ENCODE results near the gene FAM53A.
A peak's percentile ranks its signal among the peaks of the same experiment; 100 is the strongest.
"Not testable (repeated sequence)": the region's sequence is repeated elsewhere in the genome, so short reads cannot be mapped to it uniquely, and the experiment has no call there.

Gene FAM53A

DNA sequence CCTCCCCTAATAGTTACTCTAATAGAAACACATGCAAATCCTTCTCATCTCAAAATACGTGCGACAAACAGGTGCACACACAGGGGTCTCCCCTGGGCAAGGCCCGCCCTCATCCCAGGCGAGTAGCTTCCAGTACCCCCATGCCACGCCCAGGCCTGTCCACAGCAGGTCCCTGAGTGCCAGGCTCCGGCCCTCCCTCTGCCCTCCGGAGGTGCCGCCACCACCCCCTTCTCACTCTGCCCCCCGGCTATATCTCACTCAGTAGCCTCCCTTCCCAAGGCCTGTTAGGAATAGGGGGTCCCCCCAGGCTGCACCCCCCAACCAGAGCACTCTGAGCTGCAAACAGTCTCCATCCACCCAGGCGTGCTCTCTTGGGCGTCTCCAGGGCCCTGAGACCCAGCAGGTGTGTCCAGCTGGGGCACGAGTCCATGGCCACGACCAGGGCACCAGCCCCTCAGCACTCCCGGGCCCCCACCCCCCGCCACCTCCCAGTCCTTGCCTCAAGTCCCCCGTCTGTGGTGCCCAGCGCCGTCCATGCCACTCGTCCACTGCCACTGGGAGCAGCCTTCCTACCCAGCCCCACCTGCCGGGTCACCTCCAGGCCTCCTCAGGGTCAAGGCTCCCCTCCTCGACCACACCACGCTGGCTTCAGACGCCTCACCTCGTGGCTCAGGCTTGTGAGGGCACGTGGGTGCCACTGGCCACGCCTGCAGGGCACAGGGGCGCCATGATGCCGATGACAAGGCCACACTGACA is 41.7 kb downstream of the FAM53A start:
- FAIRE-seq (no peak), DNase-seq (ENCODE audit: insufficient read length, low spot score) (no peak)

DNA sequence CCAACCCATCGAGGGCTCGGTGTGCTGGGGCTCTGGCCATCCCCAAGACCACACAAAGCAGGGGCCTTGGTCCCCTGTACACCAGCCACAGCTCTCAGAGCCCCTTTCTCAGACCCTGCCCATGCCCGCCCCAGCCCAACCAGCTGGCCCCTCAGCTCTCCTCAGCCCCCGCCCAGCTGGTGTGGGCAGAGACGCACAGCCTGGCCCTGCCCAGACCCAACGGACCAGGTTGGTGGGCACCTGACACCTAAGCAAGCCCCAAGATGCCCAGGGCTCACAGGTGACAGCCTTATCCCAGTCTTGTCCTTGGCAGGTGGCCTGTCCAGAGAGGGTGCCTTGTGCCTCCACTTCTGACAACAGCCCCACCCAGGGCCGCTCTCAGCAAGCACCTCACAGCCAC is 42.4 kb downstream of the FAM53A start:
- no peak for DNase-seq (ENCODE audit: insufficient read length, low spot score)
- no peak for FAIRE-seq

DNA sequence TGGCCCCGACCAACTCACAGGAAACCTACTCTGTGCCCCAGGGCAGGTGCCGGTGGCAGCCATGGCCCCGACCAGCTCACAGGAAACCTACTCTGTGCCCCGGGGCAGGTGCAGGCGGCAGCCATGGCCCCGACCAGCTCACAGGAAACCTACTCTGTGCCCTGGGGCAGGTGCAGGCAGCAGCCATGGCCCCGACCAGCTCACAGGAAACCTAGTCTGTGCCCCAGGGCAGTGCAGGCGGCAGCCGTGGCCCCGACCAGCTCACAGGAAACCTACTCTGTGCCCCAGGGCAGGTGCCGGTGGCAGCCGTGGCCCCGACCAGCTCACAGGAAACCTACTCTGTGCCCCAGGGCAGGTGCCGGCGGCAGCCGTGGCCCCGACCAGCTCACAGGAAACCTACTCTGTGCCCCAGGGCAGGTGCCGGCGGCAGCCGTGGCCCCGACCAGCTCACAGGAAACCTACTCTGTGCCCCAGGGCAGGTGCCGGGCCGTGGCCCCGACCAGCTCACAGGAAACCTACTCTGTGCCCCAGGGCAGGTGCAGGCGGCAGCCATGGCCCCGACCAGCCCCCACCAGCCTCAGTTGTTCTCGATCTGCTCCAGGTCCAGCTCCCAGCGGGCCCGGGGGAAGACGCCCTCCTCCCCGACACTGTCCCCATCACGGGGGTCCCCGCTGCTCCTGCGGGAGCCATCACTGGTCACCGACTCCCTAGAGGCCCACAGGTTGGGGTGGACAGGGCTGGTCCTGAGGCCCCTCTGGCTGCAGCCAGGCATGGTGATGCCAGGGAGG is 43.2 kb downstream of the FAM53A start:
- DNase-seq (ENCODE audit: insufficient read length, low spot score); FAIRE-seq: not testable (repeated sequence)

DNA sequence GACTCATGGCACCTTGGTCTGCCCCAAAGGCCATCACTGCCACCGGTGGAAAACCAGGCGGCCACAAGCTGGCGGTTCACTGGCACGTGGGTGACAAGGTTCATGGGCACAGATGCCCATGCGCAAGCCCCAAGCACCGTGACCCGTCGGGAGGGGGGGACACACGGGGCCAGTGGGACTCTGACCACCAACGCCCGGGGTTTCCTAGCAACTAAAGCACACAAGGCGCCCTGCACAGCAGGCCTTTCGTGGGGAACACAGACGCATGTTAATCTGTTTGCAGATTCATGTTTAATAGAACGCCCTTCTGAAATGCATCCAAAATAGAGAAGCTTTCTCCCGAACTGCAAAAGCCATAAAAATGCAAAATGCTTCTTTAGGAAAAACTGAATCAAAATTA is 43.9 kb downstream of the FAM53A start:
- FAIRE-seq: no peak
- no peak for DNase-seq (ENCODE audit: insufficient read length, low spot score)

DNA sequence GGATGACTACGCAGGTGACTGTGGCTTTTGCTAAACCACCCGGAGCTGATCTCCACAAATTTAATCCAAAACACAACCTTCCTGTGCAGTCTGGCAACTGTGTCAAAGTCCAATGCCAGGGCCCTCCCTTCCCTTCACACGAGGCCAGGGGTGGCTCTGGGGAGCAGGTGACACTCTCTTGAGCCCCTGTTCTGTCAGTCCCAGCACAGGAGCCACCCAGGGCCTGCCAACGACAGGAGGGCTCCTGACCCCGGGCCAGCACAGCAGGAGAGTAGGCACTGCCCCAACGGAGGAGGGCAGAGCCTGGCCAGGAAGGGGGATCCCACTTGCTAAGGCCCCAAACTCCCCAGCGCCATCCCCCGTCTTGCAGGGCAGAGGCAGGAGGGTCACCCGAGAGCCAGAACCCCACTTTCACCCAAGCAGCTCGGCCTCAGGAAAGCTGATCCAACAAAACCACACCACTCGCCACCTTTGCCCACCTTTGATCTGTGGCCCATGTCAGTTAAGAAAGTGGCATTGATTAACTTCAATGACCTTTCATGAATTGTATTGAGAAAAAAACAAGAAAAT is 44.7 kb downstream of the FAM53A start:
- FAIRE-seq (no peak), DNase-seq (ENCODE audit: insufficient read length, low spot score) (no peak)

DNA sequence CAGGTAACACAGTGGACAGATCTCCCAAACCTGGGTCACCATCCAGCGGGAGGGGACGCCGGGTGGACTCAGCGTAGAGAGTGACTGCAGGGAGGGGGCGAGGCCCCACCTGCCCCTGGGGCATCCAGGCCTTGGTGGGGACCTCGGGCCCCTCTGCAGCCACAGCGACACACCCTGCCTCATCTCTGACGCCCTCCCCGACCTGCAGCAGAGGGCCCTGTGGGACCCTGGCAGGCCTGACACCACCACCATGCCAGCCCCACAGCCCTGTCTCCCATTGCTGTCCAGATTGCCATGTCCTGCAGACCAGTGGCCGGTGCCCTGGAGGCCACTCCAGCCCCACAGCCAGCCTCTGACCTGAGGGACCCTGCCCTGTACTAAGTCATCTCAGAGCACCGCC is 45.2 kb downstream of the FAM53A start:
- FAIRE-seq: no peak
- DNase-seq (ENCODE audit: insufficient read length, low spot score): no peak

GRCh38 chr4:1638272-1638598 is 45.9 kb downstream of the FAM53A start:
- FAIRE-seq: no peak
- DNase-seq (ENCODE audit: insufficient read length, low spot score): no peak

DNA sequence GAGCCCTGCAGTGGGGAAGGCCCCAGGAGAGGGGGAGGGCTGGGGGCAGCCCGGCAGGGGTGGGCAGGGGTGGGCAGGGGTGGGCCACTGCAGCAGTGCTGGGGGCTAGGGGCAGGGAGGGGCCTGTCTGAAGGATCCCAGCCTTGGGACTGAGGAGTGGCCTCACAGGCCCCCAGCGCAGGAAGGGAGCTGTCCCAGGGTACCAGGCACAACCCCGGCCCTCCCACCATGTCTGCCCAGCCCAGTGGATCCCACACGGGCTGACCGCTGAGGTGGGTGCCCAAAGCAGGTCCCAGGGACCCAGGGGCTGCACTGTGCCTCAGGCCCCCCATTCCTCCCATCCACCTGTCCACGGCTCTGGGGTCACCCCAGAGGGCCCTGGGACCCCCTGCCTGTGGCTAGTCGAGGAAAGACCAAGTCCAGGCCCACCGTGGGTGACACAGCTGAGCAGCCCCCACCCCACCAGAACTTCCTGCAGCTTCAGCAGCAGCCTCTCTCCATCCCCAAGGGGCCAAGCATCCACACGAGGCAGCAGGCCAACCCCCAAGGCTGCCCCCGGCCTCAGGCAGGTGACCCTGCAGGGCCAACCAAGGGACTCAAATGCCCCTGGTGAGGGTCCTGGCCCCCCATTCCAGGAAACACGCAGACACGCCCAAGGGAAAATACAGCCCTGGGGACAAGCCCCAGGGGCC is 46.4 kb downstream of the FAM53A start:
- DNase-seq (ENCODE audit: insufficient read length, low spot score): no peak
- FAIRE-seq: no peak

GRCh38 chr4:1636490-1637211 is 47.5 kb downstream of the FAM53A start:
- DNase-seq (ENCODE audit: insufficient read length, low spot score) (no peak), FAIRE-seq (no peak)

- FAIRE-seq (no peak), DNase-seq (ENCODE audit: insufficient read length, low spot score) (no peak)
Observed at GRCh38 chr4:1635464-1635863, 48.6 kb downstream of the FAM53A start.

DNA sequence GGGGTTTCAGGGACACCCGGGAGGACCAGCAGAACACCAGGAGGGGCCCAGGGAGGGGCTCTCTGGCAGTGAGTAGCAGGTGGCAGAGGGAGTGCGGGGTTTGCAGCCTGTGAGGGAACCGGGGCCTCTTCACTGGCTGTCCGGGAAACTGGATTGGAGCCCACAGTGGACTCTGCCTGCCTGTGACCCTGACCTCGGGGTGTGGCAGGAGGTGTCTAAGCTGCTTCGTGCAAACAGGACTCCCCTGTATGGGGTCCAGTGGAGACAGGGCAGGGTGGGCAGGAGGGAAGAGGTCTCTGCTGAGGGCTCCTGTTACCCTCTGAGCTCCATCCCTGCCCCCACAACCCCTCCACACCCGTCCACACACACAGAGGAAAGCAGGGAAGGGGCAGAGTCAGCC is 50.1 kb downstream of the FAM53A start:
- FAIRE-seq (no peak), DNase-seq (ENCODE audit: insufficient read length, low spot score) (no peak)

DNA sequence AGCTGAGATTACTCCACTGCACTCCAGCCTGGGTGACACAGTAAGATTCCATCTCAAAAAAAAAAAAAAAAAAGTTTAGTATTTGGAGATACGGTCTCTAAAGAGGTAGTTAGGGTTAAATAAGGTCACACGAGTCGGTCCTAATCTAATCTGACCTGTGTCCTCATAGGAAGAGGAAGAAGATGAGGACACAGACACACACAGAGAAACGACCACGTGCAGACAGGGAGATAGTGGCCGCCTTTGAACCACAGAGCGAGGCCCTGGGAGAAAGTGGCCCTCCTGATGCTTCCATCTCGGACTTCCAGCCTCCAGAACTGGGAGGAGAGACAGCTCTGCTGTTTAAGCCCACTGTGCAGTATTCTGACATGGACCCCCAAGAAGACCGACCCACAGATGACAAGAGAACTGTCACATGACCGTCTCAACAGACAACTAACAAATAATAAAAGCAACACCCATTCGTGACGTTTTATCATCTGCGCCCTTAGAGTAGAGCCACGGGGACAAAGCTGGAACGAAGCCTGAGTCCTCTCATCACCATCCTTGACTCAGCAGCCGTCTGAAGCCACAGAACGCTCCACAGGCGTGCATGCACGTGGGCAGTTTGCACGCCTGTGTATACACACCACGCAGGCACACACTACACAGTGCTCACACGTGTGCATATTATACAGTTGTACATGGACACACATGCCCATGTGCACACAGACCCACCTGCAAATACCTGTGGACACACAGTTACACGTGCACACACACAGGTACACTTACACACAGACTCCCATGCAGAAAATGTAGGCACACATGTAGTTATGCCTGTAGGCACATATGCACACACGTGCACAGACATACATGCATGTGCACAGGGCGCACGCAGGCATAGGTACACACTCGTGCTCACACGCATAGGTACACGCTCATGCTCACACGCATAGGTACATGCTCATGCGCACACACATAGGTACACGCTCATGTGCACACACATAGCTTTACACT is 51.7 kb downstream of the FAM53A start:
- peak; percentile 93 for FAIRE-seq
- no peak for DNase-seq (ENCODE audit: insufficient read length, low spot score)

GRCh38 chr4:1631136-1631535 is 53.0 kb downstream of the FAM53A start:
- FAIRE-seq (no peak), DNase-seq (ENCODE audit: insufficient read length, low spot score) (no peak)

DNA sequence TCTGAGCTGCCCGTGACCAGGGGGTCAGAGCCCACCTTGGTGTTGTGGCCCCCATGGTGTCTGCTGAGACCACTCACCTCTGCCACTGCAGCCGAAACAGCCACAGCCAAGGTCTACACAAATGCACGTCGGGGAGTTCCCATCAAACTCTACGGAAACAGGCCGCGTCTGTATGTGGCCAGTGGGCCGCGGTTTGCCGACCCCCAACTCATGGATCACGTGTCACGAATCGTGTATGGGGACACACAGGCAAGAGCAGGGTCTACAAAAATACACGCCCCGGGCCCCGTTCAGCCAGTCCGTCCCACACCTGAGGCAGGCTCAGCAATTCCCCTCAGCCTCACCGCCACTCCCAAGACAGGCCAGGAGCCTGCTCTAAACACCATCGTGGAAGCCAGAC is 53.8 kb downstream of the FAM53A start:
- DNase-seq (ENCODE audit: insufficient read length, low spot score) (no peak), FAIRE-seq (no peak)

DNA sequence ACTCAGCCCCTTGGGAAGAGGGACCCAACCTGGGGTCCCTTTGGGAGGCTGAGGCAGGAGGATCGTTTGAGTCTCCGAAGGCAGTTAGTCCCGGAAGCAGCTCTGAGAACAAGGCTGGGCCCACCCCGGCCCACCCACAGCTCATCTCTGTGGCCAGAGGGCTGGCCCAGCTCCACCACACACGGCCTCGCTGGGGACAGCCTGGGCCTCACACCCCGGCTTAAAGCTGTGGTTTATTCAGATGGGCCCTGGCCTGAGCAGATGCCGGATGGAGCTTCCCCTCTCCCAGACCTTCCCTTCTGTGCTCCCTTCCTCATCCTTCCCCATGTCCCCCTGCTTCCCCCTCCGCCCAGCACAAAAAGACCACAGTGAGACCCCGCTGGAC is 54.4 kb downstream of the FAM53A start:
- DNase-seq (ENCODE audit: insufficient read length, low spot score) (no peak), FAIRE-seq (no peak)

- DNase-seq (ENCODE audit: insufficient read length, low spot score) (peak; percentile 81), FAIRE-seq (peak; percentile 23)
Observed at GRCh38 chr4:1628892-1629698, 55.0 kb downstream of the FAM53A start.

- FAIRE-seq (no peak), DNase-seq (ENCODE audit: insufficient read length, low spot score) (no peak)
Observed at GRCh38 chr4:1627417-1628313, 56.4 kb downstream of the FAM53A start.

GRCh38 chr4:1626941-1627340 is 57.2 kb downstream of the FAM53A start:
- FAIRE-seq (no peak), DNase-seq (ENCODE audit: insufficient read length, low spot score) (no peak)
